PC-9 (cell line): ENCODE data around the gene FES.

Source experiments
- EZH2 ChIP-seq: fragments of 200-600 bp; sonication (generic); IDR thresholded peaks from 2 replicates; pipeline ENCODE4 v1.8.0; 2017; ENCODE audit warnings: antibody characterized with exemption, low read depth
- TF ChIP-seq, protein P1 (sequence below): fragments of 200-600 bp; sonication (generic); conservative IDR thresholded peaks from 2 replicates; pipeline ENCODE4 v1.6.1; 2017; ENCODE audit warnings: mixed run types, antibody characterized with exemption, mild to moderate bottlenecking, moderate library complexity

DNA sequence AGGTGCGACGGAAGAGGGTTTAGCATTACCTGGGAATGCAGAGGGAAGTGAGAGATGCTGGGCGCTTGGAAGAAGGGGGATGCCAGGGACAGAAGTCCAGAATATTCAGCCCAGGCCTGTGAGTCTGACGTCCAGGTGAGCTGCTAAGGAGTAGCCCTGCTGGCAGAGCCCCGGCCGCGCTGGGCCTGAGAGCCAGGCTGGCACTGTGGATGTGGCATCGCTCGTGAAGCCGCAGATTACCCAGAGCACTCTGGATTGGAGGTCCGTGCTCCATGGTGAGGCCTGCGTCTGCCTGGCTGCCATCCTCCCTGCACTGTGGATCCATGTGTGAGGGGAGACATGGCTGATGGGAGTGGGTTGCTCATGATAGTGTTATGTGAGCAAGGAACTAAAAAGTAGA, 33.3 kb downstream of the FES start:
- TF ChIP-seq, protein P1, sequence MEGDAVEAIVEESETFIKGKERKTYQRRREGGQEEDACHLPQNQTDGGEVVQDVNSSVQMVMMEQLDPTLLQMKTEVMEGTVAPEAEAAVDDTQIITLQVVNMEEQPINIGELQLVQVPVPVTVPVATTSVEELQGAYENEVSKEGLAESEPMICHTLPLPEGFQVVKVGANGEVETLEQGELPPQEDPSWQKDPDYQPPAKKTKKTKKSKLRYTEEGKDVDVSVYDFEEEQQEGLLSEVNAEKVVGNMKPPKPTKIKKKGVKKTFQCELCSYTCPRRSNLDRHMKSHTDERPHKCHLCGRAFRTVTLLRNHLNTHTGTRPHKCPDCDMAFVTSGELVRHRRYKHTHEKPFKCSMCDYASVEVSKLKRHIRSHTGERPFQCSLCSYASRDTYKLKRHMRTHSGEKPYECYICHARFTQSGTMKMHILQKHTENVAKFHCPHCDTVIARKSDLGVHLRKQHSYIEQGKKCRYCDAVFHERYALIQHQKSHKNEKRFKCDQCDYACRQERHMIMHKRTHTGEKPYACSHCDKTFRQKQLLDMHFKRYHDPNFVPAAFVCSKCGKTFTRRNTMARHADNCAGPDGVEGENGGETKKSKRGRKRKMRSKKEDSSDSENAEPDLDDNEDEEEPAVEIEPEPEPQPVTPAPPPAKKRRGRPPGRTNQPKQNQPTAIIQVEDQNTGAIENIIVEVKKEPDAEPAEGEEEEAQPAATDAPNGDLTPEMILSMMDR, result no peak
- TF ChIP-seq EZH2, result no peak
